Measurements from ENCODE around the gene GPC3. TPM values are rescaled to one million over a fixed set of nuclear protein-coding genes. Genes with fewer than 3 reads are reported as not detected.

GPC3 gene
- total RNA-seq, 1 experiment from 2014 or later: not detected

DNA sequence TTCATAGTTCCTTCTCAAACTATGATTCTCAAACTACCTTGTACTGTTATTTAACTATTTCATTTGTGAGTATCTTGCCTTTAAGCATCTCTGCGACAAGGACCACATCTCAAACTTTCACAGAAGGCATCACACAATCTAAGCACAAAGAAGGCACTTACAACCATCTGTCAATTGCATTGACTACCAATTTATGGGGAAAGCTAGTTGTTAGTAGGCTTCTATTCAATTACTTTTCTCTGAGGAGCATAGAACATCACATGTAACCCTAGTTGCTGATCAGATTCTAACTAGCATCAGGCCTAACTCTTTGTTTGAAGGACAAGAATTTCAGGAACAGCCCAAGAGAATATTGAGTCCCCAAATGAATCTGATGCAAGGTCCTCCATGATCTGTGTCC lies 74.9 kb downstream of the GPC3 start:
- no peaks in the 10 kb centered on the region for H3K36me3 ChIP-seq (ENCODE audit: low read depth)
- CTCF ChIA-PET: no interaction called here
- TF ChIP-seq, protein P1, sequence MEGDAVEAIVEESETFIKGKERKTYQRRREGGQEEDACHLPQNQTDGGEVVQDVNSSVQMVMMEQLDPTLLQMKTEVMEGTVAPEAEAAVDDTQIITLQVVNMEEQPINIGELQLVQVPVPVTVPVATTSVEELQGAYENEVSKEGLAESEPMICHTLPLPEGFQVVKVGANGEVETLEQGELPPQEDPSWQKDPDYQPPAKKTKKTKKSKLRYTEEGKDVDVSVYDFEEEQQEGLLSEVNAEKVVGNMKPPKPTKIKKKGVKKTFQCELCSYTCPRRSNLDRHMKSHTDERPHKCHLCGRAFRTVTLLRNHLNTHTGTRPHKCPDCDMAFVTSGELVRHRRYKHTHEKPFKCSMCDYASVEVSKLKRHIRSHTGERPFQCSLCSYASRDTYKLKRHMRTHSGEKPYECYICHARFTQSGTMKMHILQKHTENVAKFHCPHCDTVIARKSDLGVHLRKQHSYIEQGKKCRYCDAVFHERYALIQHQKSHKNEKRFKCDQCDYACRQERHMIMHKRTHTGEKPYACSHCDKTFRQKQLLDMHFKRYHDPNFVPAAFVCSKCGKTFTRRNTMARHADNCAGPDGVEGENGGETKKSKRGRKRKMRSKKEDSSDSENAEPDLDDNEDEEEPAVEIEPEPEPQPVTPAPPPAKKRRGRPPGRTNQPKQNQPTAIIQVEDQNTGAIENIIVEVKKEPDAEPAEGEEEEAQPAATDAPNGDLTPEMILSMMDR (conservative IDR thresholded peaks at IDR 0.05): no peak
- no peak for TF ChIP-seq EZH2 (IDR thresholded peaks at IDR 0.05; ENCODE audit: low read depth)

DNA sequence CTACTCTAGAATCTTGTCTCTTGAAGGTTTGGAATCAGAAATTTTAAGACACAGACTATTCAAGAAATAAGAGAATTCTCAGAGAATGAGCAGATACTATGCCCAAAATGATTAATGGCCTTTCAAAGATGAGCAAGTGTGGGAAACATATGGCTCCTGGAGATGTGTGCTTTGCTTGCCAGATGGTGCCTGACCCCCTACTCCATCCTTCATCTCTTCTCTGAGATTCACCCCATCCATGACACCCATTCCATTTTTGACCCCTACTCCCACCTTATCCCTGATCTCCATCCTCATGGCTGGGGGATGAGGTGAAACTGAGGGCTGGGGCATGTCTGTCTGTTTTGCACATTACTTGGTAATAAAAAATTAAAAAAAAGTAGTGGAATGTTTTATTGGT lies 75.5 kb downstream of the GPC3 start:
- TF ChIP-seq EZH2 (IDR thresholded peaks at IDR 0.05; ENCODE audit: low read depth): no peak
- TF ChIP-seq, protein P1 (conservative IDR thresholded peaks at IDR 0.05): no peak
- H3K9me2 ChIP-seq (ENCODE audit: insufficient read depth): no peaks in the 10 kb centered on the region
- H3K27ac ChIP-seq: no peak overlapping the region
- no peak overlapping the region for H3K4me2 ChIP-seq
- no peaks in the 10 kb centered on the region for H3K36me3 ChIP-seq (ENCODE audit: low read depth)
- H3K27me3 ChIP-seq (ENCODE audit: insufficient read depth, low read depth): no peaks in the 10 kb centered on the region
- H4K20me1 ChIP-seq (ENCODE audit: insufficient read depth): no peaks in the 10 kb centered on the region; the same call in 1 of the 2 replicates
- H3K4me1 ChIP-seq (replicated peaks; ENCODE audit: insufficient read depth): no peaks in the 10 kb centered on the region
- intact Hi-C loops (cut with micrococcal nuclease; ENCODE audit: unreplicated experiment): no loop called here
- H3F3A ChIP-seq (ENCODE audit: insufficient read depth, low read depth): no peaks in the 10 kb centered on the region
- CTCF ChIA-PET: no interaction called here
- no peaks in the 10 kb centered on the region for H3K9me3 ChIP-seq (ENCODE audit: insufficient read depth, low read depth)
- no peak overlapping the region for H2AFZ ChIP-seq
- H3K79me2 ChIP-seq (ENCODE audit: low read depth): no peaks in the 10 kb centered on the region
- DNase-seq: no peak
- no peak overlapping the region for H3K4me3 ChIP-seq
- no TSS peak for BruUV-seq (replicated peaks)
- POLR2A ChIA-PET (ENCODE audit: unreplicated experiment): no interaction called here

More for the DNA sequence above, 74.9 kb downstream of the GPC3 start:
- Histone ChIP-seq H3K4me2 (no peak overlapping the region), H3K4me1 (replicated peaks; ENCODE audit: insufficient read depth) (no peaks in the 10 kb centered on the region), H3K4me3 (no peak overlapping the region), H3F3A (ENCODE audit: insufficient read depth, low read depth) (no peaks in the 10 kb centered on the region), H3K9me2 (ENCODE audit: insufficient read depth) (no peaks in the 10 kb centered on the region), H3K27ac (no peak overlapping the region), H3K27me3 (ENCODE audit: insufficient read depth, low read depth) (no peaks in the 10 kb centered on the region), H4K20me1 (ENCODE audit: insufficient read depth) (no peaks in the 10 kb centered on the region; the same call in 1 of the 2 replicates), H3K9me3 (ENCODE audit: insufficient read depth, low read depth) (no peaks in the 10 kb centered on the region), H3K79me2 (ENCODE audit: low read depth) (no peaks in the 10 kb centered on the region), H2AFZ (no peak overlapping the region)
- POLR2A ChIA-PET (ENCODE audit: unreplicated experiment): no interaction called here
- no peak for DNase-seq
- BruUV-seq (replicated peaks): no TSS peak
- intact Hi-C loops (cut with micrococcal nuclease; ENCODE audit: unreplicated experiment): no loop called here

DNA sequence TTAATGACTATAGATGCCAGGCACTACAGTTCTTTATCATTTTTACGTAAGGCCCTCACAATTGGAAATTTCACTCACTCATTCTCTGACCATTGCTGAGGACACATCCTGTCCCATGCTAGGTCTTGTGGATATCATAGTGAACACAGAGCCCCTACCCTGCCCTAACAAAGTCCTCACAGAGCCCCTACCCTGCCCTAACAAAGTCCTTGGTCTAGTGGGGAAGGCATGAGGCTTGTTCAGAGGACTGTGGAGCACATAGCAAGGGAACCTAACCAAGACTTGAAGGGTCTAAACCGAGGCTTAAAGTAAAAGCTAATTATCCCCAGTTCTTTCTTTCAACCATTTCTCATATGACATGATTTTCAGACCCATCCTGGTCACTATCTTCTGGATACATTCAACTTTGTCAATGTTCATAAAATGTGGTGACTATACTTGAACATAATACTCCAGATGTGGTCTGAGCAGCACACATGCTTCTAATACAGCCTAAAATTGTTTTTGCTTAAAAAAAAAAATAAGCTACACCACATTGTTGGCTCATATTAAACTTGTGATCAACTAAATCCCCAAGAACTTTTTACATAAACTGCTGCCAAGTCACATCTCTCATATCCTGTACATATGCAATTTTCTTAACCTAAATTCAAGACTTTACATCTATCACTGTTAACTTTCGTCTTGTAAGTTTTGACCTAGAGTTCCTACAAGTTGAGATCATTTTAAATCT lies 77.0 kb downstream of the GPC3 start:
- Histone ChIP-seq H4K20me1 (ENCODE audit: insufficient read depth) (no peaks in the 10 kb centered on the region), H3F3A (ENCODE audit: insufficient read depth, low read depth) (no peaks in the 10 kb centered on the region), H3K4me1 (replicated peaks; ENCODE audit: insufficient read depth) (no peaks in the 10 kb centered on the region), H3K9me3 (ENCODE audit: insufficient read depth, low read depth) (no peaks in the 10 kb centered on the region), H3K4me3 (no peak overlapping the region), H3K4me2 (no peak overlapping the region), H3K9me2 (ENCODE audit: insufficient read depth) (no peaks in the 10 kb centered on the region), H3K79me2 (ENCODE audit: low read depth) (no peaks in the 10 kb centered on the region), H3K36me3 (ENCODE audit: low read depth) (no peaks in the 10 kb centered on the region), H3K27ac (no peak overlapping the region), H2AFZ (no peak overlapping the region), H3K27me3 (ENCODE audit: insufficient read depth, low read depth) (no peaks in the 10 kb centered on the region)
- ChIA-PET POLR2A (ENCODE audit: unreplicated experiment) (no interaction called here), CTCF (no interaction called here)
- no TSS peak for BruUV-seq (replicated peaks)
- DNase-seq: no peak
- TF ChIP-seq, protein P1 (conservative IDR thresholded peaks at IDR 0.05): no peak
- TF ChIP-seq EZH2 (IDR thresholded peaks at IDR 0.05; ENCODE audit: low read depth): no peak
- intact Hi-C loops (cut with micrococcal nuclease; ENCODE audit: unreplicated experiment): no loop called here
